GM12864 (cell line): ENCODE results near the gene ZNF41.

ENCODE experiments used
- DNase-seq: peaks from one replicate; pipeline ENCODE4 v3.0.0-alpha.2; 2011; ENCODE audit warnings: low read depth
- H3K4me3 ChIP-seq: 2 replicates; pipeline ENCODE4 v1.5.1; 2011; ENCODE audit warnings: mild to moderate bottlenecking, low read depth, low read length, control low read depth
- TF ChIP-seq, protein P1 (sequence below): IDR thresholded peaks from 2 replicates; pipeline ENCODE4 v1.5.1; 2011; ENCODE audit warnings: low read depth, mild to moderate bottlenecking, moderate library complexity, low read length, control low read depth, inconsistent platforms; ENCODE audit errors: missing control alignments

The ZNF41 gene

DNA sequence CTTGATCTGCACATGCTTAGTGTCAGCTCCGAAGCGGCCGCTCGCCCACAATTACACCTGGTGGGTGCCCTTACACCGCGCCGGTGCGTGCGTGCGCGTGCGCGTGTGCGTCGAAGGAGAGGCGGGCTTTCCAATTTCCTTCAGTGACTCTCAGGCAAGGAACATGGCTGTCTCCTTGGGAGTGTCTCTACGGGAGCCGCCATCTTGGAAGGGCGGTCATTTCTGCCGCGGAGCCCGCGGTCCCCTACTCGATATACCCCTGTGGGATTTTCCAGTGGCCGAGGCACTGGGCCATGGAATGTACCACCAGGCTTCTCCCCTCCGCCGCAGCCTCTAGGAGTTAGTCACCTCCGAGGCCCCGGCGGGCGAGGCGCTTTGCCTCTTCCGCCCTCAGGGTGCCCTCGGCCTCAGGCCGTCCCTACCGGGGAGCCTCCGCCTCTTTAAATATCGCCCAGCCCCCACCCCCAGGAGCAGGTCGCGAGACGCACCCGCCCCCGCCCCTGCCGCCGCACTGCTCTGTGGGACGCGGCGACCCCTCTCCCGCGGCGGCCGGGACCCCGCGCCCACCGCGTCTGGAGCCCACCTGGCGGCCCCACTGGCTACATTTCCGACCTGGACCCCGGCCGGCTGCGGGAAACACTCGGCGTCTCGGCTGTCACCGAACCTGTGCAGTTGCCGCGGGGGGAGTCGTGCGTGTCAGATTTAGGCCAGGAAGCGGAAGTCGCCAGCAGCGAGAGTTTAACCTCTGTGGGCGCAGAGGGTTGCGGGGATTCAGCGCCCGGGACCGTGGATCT, at the start of gene ZNF41:
Gene ZNF41 (minus strand): TSS at position 711 of the 794 bp plus-strand sequence. CDS start 15,741 bp downstream, outside the sequence.
- H3K4me3 ChIP-seq, result peak within 1 kb of the TSS; percentile 79
- DNase-seq, result peak; percentile 72
- TF ChIP-seq, protein P1, sequence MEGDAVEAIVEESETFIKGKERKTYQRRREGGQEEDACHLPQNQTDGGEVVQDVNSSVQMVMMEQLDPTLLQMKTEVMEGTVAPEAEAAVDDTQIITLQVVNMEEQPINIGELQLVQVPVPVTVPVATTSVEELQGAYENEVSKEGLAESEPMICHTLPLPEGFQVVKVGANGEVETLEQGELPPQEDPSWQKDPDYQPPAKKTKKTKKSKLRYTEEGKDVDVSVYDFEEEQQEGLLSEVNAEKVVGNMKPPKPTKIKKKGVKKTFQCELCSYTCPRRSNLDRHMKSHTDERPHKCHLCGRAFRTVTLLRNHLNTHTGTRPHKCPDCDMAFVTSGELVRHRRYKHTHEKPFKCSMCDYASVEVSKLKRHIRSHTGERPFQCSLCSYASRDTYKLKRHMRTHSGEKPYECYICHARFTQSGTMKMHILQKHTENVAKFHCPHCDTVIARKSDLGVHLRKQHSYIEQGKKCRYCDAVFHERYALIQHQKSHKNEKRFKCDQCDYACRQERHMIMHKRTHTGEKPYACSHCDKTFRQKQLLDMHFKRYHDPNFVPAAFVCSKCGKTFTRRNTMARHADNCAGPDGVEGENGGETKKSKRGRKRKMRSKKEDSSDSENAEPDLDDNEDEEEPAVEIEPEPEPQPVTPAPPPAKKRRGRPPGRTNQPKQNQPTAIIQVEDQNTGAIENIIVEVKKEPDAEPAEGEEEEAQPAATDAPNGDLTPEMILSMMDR, result no peak

DNA sequence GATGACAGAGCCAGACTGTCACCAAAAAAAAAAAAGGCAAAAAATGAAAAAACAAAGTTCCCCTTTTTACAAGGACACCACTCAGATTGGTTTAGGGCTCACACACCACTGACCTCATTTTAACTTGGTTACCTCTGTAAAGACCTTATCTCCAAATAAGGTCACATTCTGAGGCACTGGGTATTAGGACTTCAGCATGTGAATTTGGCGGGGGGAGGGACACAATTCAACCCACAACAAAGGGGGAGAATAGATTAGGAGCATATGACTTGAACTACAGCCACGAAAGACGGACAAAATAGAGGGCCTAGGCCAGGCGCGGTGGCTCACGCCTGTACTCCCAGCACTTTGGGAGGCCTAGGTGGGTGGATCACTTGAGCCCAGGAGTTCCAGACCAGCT, 47.0 kb upstream of the ZNF41 start:
- H3K4me3 ChIP-seq, result no peak overlapping the region
- no peak for DNase-seq
- TF ChIP-seq, protein P1, result no peak

DNA sequence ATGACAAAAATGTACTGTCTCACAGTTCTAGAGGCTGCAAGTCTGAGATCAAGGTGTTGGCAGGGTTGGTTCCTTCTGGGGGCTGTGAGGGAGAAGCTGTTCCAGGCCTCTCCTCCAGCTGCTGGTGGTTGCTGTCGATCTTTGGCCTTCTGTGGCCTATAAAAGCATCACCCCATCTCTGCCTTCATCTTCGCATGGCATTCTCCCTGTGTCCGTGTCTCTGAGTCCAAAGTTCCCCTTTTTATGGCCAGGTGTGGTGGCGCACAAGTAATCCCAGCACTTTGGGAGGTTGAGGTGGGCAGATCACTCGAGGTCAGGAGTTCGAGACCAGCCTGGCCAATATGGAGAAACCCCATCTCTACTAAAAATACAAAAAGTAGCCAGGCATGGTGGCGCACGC, 46.5 kb upstream of the ZNF41 start:
- DNase-seq, result no peak
- no peak overlapping the region for H3K4me3 ChIP-seq
- TF ChIP-seq, protein P1, result no peak

DNA sequence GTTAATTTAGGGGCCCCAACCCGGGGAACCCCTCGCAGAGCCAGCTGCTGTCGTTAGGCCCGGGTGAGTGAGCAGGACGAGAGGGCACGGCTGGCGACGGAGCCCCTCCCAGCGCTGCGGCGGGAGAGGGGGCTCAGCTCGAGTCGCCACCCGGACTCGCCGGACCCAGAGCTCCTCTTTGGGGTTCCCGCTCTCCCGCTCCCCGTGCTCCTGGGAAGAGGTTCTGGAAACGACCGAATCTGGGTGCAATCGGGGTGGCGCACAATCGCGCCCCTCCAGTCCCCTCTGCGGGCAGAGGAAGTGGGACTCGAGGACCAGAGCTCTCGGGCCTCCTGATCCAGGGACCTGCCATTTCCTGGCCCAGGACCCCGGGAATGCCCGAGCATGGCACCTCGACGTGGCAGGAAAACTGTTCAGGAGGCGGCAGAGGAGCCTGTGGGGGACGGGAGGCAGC, 40.7 kb upstream of the ZNF41 start:
- TF ChIP-seq, protein P1, result no peak
- H3K4me3 ChIP-seq, result peak overlapping the region; percentile 51
- DNase-seq, result no peak

DNA sequence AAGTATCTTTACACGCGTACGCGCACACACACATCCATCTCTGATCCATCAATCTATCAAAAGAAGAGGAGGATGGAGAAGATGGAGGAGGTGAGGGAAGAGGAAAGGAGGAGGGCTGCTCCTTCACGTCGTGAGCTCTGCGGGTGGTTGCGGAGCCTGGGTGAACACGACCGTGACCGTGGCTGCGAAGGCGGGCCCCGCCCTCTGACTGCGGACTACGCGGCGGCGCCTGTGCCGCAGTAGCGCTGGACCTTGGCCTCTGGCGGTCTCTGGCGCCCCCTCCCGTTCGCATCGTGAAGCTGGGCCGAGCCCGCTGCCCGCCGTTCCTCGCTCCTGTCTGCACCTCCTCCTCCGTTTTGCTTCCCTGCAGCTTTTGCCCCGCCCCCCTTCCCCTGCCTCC, 40.3 kb upstream of the ZNF41 start:
- peak; percentile 16 for DNase-seq
- TF ChIP-seq, protein P1, result peak; percentile 77
- peak overlapping the region; percentile 51 for H3K4me3 ChIP-seq

DNA sequence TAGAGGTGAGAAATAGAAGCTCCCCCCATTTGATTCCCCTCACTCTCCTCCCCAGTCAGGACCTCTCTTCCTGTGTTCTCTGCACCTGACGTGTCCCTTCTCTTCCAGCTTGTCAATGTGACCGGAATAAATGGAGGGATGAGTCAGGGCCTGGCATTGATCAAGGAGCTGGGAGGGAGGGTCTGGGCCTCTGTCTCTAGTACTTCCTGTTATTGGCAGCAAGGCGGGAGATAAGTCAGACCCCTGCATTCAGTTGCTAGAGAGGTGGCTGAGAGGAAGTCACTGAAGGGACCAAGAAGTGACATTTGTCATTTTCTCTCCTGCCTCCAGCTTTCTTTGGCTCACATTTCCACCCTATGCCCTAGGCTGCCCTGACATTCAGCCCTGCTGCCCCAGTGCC, 35.1 kb upstream of the ZNF41 start:
- no peak overlapping the region for H3K4me3 ChIP-seq
- DNase-seq, result no peak
- TF ChIP-seq, protein P1, result no peak
